Type B pancreatic cell (in vitro differentiated cells): ENCODE measurements around the gene DNAJB2. TPM values are rescaled to one million over a fixed set of nuclear protein-coding genes. Genes with fewer than 3 reads are reported as not detected.
A peak's percentile ranks its signal among the peaks of the same experiment; 100 is the strongest.
"Not testable (repeated sequence)": the region's sequence is repeated elsewhere in the genome, so short reads cannot be mapped to it uniquely, and the experiment has no call there.

ENCODE experiments used
- DNase-seq: peaks from one replicate; pipeline ENCODE4 v3.0.0; 2021; ENCODE audit warnings: mixed read lengths; ENCODE audit not compliant: unreplicated experiment; ENCODE audit errors: extremely low spot score
- H3K27ac Mint-ChIP-seq: 2 replicates; pipeline ENCODE4 v1.8.0; 2021; ENCODE audit warnings: mild to moderate bottlenecking, mixed read lengths
- H3K27me3 Mint-ChIP-seq: 2 replicates; pipeline ENCODE4 v1.8.0; 2021; ENCODE audit warnings: mixed read lengths
- H3K36me3 Mint-ChIP-seq: 2 replicates; pipeline ENCODE4 v1.8.0; 2021; ENCODE audit warnings: mixed read lengths
- H3K4me1 Mint-ChIP-seq: one replicate; pipeline ENCODE4 v1.8.0; 2021; ENCODE audit warnings: mixed read lengths; ENCODE audit not compliant: unreplicated experiment
- H3K4me3 Mint-ChIP-seq: 2 replicates; pipeline ENCODE4 v1.8.0; 2021; ENCODE audit warnings: mild to moderate bottlenecking, mixed read lengths
- H3K9me3 Mint-ChIP-seq: 2 replicates; pipeline ENCODE4 v1.8.0; 2021; ENCODE audit warnings: mixed read lengths
- total RNA-seq: library from RNA; stranded (reverse); gene quantifications from 2 replicates; pipeline ENCODE4 v1.2.1, GENCODE V29; 2021; ENCODE audit warnings: low replicate concordance
- TF ChIP-seq, protein P1 (sequence below): fragments of 200-600 bp; sonication (generic); conservative IDR thresholded peaks from 2 replicates; pipeline ENCODE4 v1.5.0; 2021; ENCODE audit warnings: antibody characterized with exemption, mild to moderate bottlenecking

DNAJB2 gene
- total RNA-seq, 1 donor from 2014 or later: 68.5 TPM

- TF ChIP-seq, protein P1, sequence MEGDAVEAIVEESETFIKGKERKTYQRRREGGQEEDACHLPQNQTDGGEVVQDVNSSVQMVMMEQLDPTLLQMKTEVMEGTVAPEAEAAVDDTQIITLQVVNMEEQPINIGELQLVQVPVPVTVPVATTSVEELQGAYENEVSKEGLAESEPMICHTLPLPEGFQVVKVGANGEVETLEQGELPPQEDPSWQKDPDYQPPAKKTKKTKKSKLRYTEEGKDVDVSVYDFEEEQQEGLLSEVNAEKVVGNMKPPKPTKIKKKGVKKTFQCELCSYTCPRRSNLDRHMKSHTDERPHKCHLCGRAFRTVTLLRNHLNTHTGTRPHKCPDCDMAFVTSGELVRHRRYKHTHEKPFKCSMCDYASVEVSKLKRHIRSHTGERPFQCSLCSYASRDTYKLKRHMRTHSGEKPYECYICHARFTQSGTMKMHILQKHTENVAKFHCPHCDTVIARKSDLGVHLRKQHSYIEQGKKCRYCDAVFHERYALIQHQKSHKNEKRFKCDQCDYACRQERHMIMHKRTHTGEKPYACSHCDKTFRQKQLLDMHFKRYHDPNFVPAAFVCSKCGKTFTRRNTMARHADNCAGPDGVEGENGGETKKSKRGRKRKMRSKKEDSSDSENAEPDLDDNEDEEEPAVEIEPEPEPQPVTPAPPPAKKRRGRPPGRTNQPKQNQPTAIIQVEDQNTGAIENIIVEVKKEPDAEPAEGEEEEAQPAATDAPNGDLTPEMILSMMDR: no peak
- Mint-ChIP-seq H3K36me3 (no peaks in the 10 kb centered on the region), H3K4me1 (peaks cover 14% of the 10 kb centered on the region), H3K27me3 (peaks cover 56% of the 10 kb centered on the region), H3K9me3 (no peaks in the 10 kb centered on the region), H3K4me3 (peak within 1 kb of the TSS; percentile 84), H3K27ac (peak within 1 kb of the TSS; percentile 64)
- DNase-seq: no peak
These were observed 26.0 kb upstream of the DNAJB2 start, which contains the start of gene TUBA4B for GRCh38 chr2:219252900-219253752. Gene TUBA4B (plus strand): TSS chr2:219253243. CDS start chr2:219253408, 165 bp downstream.

GRCh38 chr2:219253753-219254589 lies 25.2 kb upstream of the DNAJB2 start, which contains the start of gene TUBA4A:
Gene TUBA4A (minus strand): TSS chr2:219253918. CDS start chr2:219253858, 60 bp downstream.
- Mint-ChIP-seq H3K27me3 (peaks cover 61% of the 10 kb centered on the region), H3K4me1 (peaks cover 9% of the 10 kb centered on the region), H3K27ac (peak within 1 kb of the TSS; percentile 64), H3K36me3 (no peaks in the 10 kb centered on the region), H3K4me3 (peak within 1 kb of the TSS; percentile 84), H3K9me3 (no peaks in the 10 kb centered on the region)
- TF ChIP-seq, protein P1: no peak
- DNase-seq: no peak

DNA sequence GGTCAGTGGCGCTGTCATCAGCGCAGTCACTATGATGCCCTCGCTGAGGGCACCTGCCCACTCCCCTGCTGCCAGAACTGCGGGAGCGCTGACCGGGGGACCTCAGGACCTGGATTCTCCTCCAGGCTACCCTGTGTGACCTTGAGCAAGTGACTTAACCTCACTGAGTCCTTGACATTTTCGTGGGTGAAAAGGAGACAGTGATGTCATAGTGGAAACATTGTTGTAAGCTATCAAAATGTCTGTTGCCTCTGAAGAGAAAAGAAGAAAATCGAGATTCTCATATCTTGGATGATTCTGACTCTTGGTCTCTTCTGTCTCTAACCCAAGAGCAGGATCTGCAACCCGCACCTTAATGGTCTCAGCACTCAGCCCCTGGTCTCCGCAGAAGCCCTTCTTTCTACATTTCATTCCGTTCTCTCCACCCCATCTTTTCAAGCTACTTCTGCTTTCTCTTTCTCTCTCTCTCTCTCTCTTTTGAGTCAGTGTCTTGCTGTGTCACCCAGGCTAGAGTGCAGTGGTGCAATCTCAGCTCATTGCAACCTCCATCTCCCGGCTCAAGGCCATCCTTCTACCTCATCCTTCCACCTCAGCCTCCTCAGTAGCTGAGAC lies 24.5 kb upstream of the DNAJB2 start:
- no peak for DNase-seq
- peaks cover 66% of the 10 kb centered on the region for H3K27me3 Mint-ChIP-seq
- TF ChIP-seq, protein P1: no peak
- H3K27ac Mint-ChIP-seq: peak overlapping the region; percentile 25
- peak overlapping the region; percentile 64 for H3K4me3 Mint-ChIP-seq
- peaks cover 2% of the 10 kb centered on the region for H3K4me1 Mint-ChIP-seq
- no peaks in the 10 kb centered on the region for H3K36me3 Mint-ChIP-seq
- H3K9me3 Mint-ChIP-seq: no peaks in the 10 kb centered on the region

- H3K27me3 Mint-ChIP-seq: peaks cover 70% of the 10 kb centered on the region
- not testable (repeated sequence) for H3K36me3 Mint-ChIP-seq, H3K4me3 Mint-ChIP-seq, H3K9me3 Mint-ChIP-seq, DNase-seq, H3K27ac Mint-ChIP-seq, H3K4me1 Mint-ChIP-seq
These were observed 20.2 kb upstream of the DNAJB2 start for GRCh38 chr2:219258942-219259341.

DNA sequence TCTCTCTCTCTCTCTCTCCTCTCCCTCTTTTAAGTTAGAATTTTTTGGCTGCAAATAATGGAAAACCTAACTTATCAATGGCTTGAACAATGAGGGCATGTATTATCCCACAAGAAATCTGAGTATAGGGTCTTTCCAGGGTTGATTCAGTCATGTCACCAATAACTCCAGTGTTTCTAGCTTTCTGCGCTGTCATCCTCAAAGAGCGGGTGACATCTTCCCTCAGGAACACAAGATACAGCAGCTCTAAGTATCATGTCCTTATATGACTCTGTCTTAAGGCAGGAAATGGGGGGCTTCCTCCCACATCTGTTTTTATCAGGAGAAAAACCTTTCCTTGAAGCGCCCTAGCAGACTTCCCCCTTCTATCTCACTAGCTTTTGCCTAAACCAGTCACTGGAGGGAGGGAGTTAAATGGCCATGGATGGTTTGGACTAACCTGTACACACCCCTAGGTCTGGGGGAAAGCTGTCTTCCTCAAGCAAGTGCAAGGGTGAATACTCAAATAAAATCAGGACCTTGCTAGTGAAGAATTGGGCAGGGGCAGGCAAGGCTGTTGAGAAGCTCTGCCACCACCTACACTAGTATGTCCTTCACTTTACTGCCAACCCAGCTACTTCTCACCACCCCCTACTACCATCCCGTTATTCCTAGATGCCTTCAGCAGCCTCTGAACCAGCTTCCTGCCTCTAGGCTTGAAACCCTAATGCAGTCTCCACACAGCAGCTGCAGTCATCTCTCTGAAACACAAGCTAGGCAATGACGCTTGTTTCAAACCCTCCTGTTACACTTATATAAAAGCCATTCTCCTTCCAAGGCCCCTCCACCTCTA lies 17.9 kb upstream of the DNAJB2 start:
- no peak overlapping the region for H3K4me3 Mint-ChIP-seq
- no peak for DNase-seq
- H3K9me3 Mint-ChIP-seq: no peaks in the 10 kb centered on the region
- no peaks in the 10 kb centered on the region for H3K4me1 Mint-ChIP-seq
- H3K27ac Mint-ChIP-seq: peak overlapping the region; percentile 9
- TF ChIP-seq, protein P1: no peak
- H3K36me3 Mint-ChIP-seq: no peaks in the 10 kb centered on the region
- peaks cover 57% of the 10 kb centered on the region for H3K27me3 Mint-ChIP-seq
